ENCODE results near the gene SEC61A2. TPM values are rescaled to one million over a fixed set of nuclear protein-coding genes. Genes with fewer than 3 reads are reported as not detected.

Gene SEC61A2
- total and polyA plus RNA-seq, 4 donors = 16.9 to 73.3 (median 71.3) TPM

- H3K36me3 ChIP-seq (ENCODE audit: control insufficient read depth, insufficient read depth, low read length) = peaks cover 76% of the 10 kb centered on the region
- no peaks in the 10 kb centered on the region for H3K4me1 ChIP-seq (ENCODE audit: control insufficient read depth, insufficient read depth, low read length)
- no peak overlapping the region for H3K27ac ChIP-seq (ENCODE audit: low read depth, low read length)
- no peak overlapping the region for H3K4me3 ChIP-seq (ENCODE audit: low read depth, low read length)
- H3K9me3 ChIP-seq (ENCODE audit: control insufficient read depth, insufficient read depth, low read length) = no peaks in the 10 kb centered on the region
- no peaks in the 10 kb centered on the region for H3K27me3 ChIP-seq (ENCODE audit: control insufficient read depth, insufficient read depth, low read length)
- DNase-seq (ENCODE audit: low read depth in 4 of 6, low spot score in 6 of 6) = no peak
- WGBS (ENCODE audit: insufficient coverage) = 85% methylated on average over 8 of the region's 14 CpGs
Measured at GRCh38 chr10:12107781-12108180, 21.7 kb upstream of the SEC61A2 start.

- Histone ChIP-seq H3K9me3 (ENCODE audit: control insufficient read depth, insufficient read depth, low read length) (no peaks in the 10 kb centered on the region), H3K4me3 (ENCODE audit: low read depth, low read length) (no peak overlapping the region), H3K4me1 (ENCODE audit: control insufficient read depth, insufficient read depth, low read length) (no peaks in the 10 kb centered on the region), H3K27me3 (ENCODE audit: control insufficient read depth, insufficient read depth, low read length) (no peaks in the 10 kb centered on the region), H3K27ac (ENCODE audit: low read depth, low read length) (no peak overlapping the region), H3K36me3 (ENCODE audit: control insufficient read depth, insufficient read depth, low read length) (peaks cover 75% of the 10 kb centered on the region)
- 100% methylated on average over 5 of the region's 5 CpGs for WGBS (ENCODE audit: insufficient coverage)
- no peak for DNase-seq (ENCODE audit: low read depth in 4 of 6, low spot score in 6 of 6)
Measured at GRCh38 chr10:12109286-12109685, 20.2 kb upstream of the SEC61A2 start.

GRCh38 chr10:12111528-12111927, 17.9 kb upstream of the SEC61A2 start:
- Histone ChIP-seq H3K4me3 (ENCODE audit: low read depth, low read length) (no peak overlapping the region), H3K27me3 (ENCODE audit: control insufficient read depth, insufficient read depth, low read length) (no peaks in the 10 kb centered on the region), H3K9me3 (ENCODE audit: control insufficient read depth, insufficient read depth, low read length) (no peaks in the 10 kb centered on the region), H3K27ac (ENCODE audit: low read depth, low read length) (no peak overlapping the region), H3K36me3 (ENCODE audit: control insufficient read depth, insufficient read depth, low read length) (peaks cover 73% of the 10 kb centered on the region), H3K4me1 (ENCODE audit: control insufficient read depth, insufficient read depth, low read length) (no peaks in the 10 kb centered on the region)
- DNase-seq (ENCODE audit: low read depth in 4 of 6, low spot score in 6 of 6) = no peak

GRCh38 chr10:12113627-12114026, 15.8 kb upstream of the SEC61A2 start:
- no peak overlapping the region for H3K27ac ChIP-seq (ENCODE audit: low read depth, low read length)
- peaks cover 70% of the 10 kb centered on the region for H3K36me3 ChIP-seq (ENCODE audit: control insufficient read depth, insufficient read depth, low read length)
- no peaks in the 10 kb centered on the region for H3K27me3 ChIP-seq (ENCODE audit: control insufficient read depth, insufficient read depth, low read length)
- no peaks in the 10 kb centered on the region for H3K9me3 ChIP-seq (ENCODE audit: control insufficient read depth, insufficient read depth, low read length)
- no peak overlapping the region for H3K4me3 ChIP-seq (ENCODE audit: low read depth, low read length)
- no peak for DNase-seq (ENCODE audit: low read depth in 4 of 6, low spot score in 6 of 6)
- no peaks in the 10 kb centered on the region for H3K4me1 ChIP-seq (ENCODE audit: control insufficient read depth, insufficient read depth, low read length)
- 91% methylated on average over 1 of the region's 2 CpGs for WGBS (ENCODE audit: insufficient coverage)

- Histone ChIP-seq H3K4me3 (ENCODE audit: low read depth, low read length) (no peak overlapping the region), H3K36me3 (ENCODE audit: control insufficient read depth, insufficient read depth, low read length) (peaks cover 55% of the 10 kb centered on the region), H3K27me3 (ENCODE audit: control insufficient read depth, insufficient read depth, low read length) (no peaks in the 10 kb centered on the region), H3K27ac (ENCODE audit: low read depth, low read length) (no peak overlapping the region), H3K9me3 (ENCODE audit: control insufficient read depth, insufficient read depth, low read length) (no peaks in the 10 kb centered on the region), H3K4me1 (ENCODE audit: control insufficient read depth, insufficient read depth, low read length) (no peaks in the 10 kb centered on the region)
- no CpG with 5 or more reads among the region's 4 CpGs for WGBS (ENCODE audit: insufficient coverage)
- no peak for DNase-seq (ENCODE audit: low read depth in 4 of 6, low spot score in 6 of 6)
Measured at GRCh38 chr10:12121673-12122072, 7.8 kb upstream of the SEC61A2 start.

- 28% methylated on average over 5 of the region's 11 CpGs for WGBS (ENCODE audit: insufficient coverage)
- peaks cover 14% of the 10 kb centered on the region for H3K4me1 ChIP-seq (ENCODE audit: control insufficient read depth, insufficient read depth, low read length)
- peak overlapping the region; percentile 78 for H3K4me3 ChIP-seq (ENCODE audit: low read depth, low read length)
- peaks cover 15% of the 10 kb centered on the region for H3K36me3 ChIP-seq (ENCODE audit: control insufficient read depth, insufficient read depth, low read length)
- H3K27ac ChIP-seq (ENCODE audit: low read depth, low read length) = peak overlapping the region; percentile 84
- H3K9me3 ChIP-seq (ENCODE audit: control insufficient read depth, insufficient read depth, low read length) = no peaks in the 10 kb centered on the region
- peak in 5 of 6 donors; percentile 38 to 92 (median 55) for DNase-seq (ENCODE audit: low read depth in 4 of 6, low spot score in 6 of 6)
- H3K27me3 ChIP-seq (ENCODE audit: control insufficient read depth, insufficient read depth, low read length) = no peaks in the 10 kb centered on the region
Measured at GRCh38 chr10:12130237-12130872, 878 bp downstream of the SEC61A2 start.

- Histone ChIP-seq H3K27ac (ENCODE audit: low read depth, low read length) (no peak overlapping the region), H3K36me3 (ENCODE audit: control insufficient read depth, insufficient read depth, low read length) (peaks cover 47% of the 10 kb centered on the region)
- WGBS (ENCODE audit: insufficient coverage) = no CpG with 5 or more reads among the region's 3 CpGs
Measured at GRCh38 chr10:12135631-12136030, 6.2 kb downstream of the SEC61A2 start.

GRCh38 chr10:12140038-12140437, 10.6 kb downstream of the SEC61A2 start:
- Histone ChIP-seq H3K4me1 (ENCODE audit: control insufficient read depth, insufficient read depth, low read length) (no peaks in the 10 kb centered on the region), H3K9me3 (ENCODE audit: control insufficient read depth, insufficient read depth, low read length) (no peaks in the 10 kb centered on the region), H3K4me3 (ENCODE audit: low read depth, low read length) (no peak overlapping the region), H3K27me3 (ENCODE audit: control insufficient read depth, insufficient read depth, low read length) (no peaks in the 10 kb centered on the region), H3K36me3 (ENCODE audit: control insufficient read depth, insufficient read depth, low read length) (peaks cover 60% of the 10 kb centered on the region), H3K27ac (ENCODE audit: low read depth, low read length) (no peak overlapping the region)
- DNase-seq (ENCODE audit: low read depth in 4 of 6, low spot score in 6 of 6) = no peak
- WGBS (ENCODE audit: insufficient coverage) = no CpG with 5 or more reads among the region's 1 CpG

More at GRCh38 chr10:12135631-12136030, 6.2 kb downstream of the SEC61A2 start:
- Histone ChIP-seq H3K4me3 (ENCODE audit: low read depth, low read length) (no peak overlapping the region), H3K9me3 (ENCODE audit: control insufficient read depth, insufficient read depth, low read length) (no peaks in the 10 kb centered on the region), H3K4me1 (ENCODE audit: control insufficient read depth, insufficient read depth, low read length) (peaks cover 4% of the 10 kb centered on the region), H3K27me3 (ENCODE audit: control insufficient read depth, insufficient read depth, low read length) (no peaks in the 10 kb centered on the region)
- DNase-seq (ENCODE audit: low read depth in 4 of 6, low spot score in 6 of 6) = no peak

GRCh38 chr10:12144538-12144937, 15.1 kb downstream of the SEC61A2 start:
- no peak for DNase-seq (ENCODE audit: low read depth in 4 of 6, low spot score in 6 of 6)
- no peaks in the 10 kb centered on the region for H3K27me3 ChIP-seq (ENCODE audit: control insufficient read depth, insufficient read depth, low read length)
- no peaks in the 10 kb centered on the region for H3K4me1 ChIP-seq (ENCODE audit: control insufficient read depth, insufficient read depth, low read length)
- 100% methylated on average over 2 of the region's 3 CpGs for WGBS (ENCODE audit: insufficient coverage)
- H3K36me3 ChIP-seq (ENCODE audit: control insufficient read depth, insufficient read depth, low read length) = peaks cover 60% of the 10 kb centered on the region
- no peak overlapping the region for H3K27ac ChIP-seq (ENCODE audit: low read depth, low read length)
- H3K9me3 ChIP-seq (ENCODE audit: control insufficient read depth, insufficient read depth, low read length) = no peaks in the 10 kb centered on the region
- H3K4me3 ChIP-seq (ENCODE audit: low read depth, low read length) = no peak overlapping the region

- WGBS (ENCODE audit: insufficient coverage) = 41% methylated on average over 2 of the region's 4 CpGs
- H3K27me3 ChIP-seq (ENCODE audit: control insufficient read depth, insufficient read depth, low read length) = no peaks in the 10 kb centered on the region
- no peak overlapping the region for H3K27ac ChIP-seq (ENCODE audit: low read depth, low read length)
- H3K4me1 ChIP-seq (ENCODE audit: control insufficient read depth, insufficient read depth, low read length) = no peaks in the 10 kb centered on the region
- no peak overlapping the region for H3K4me3 ChIP-seq (ENCODE audit: low read depth, low read length)
- no peak for DNase-seq (ENCODE audit: low read depth in 4 of 6, low spot score in 6 of 6)
- no peaks in the 10 kb centered on the region for H3K9me3 ChIP-seq (ENCODE audit: control insufficient read depth, insufficient read depth, low read length)
- H3K36me3 ChIP-seq (ENCODE audit: control insufficient read depth, insufficient read depth, low read length) = peaks cover 33% of the 10 kb centered on the region
Measured at GRCh38 chr10:12150163-12150562, 20.7 kb downstream of the SEC61A2 start.

Measured in spinal cord (tissue), 10 donors.